NT2/D1 (cell line): ENCODE results near the gene GNA12.

Experiments used
- SUZ12 ChIP-seq: IDR thresholded peaks from 2 replicates; pipeline ENCODE4 v1.6.1; 2011; ENCODE audit not compliant: insufficient read length, insufficient read depth; ENCODE audit errors: extremely low read depth
- YY1 ChIP-seq: IDR thresholded peaks from 2 replicates; pipeline ENCODE4 v1.6.1; 2011; ENCODE audit not compliant: insufficient read length, insufficient read depth
- ZNF274 ChIP-seq: IDR thresholded peaks from 2 replicates; pipeline ENCODE4 v1.6.1; 2011; ENCODE audit warnings: mild to moderate bottlenecking, low read depth, low read length

- TF ChIP-seq ZNF274 = no peak
- TF ChIP-seq SUZ12 = no peak
- TF ChIP-seq YY1 = no peak
Measured at GRCh38 chr7:2886391-2886790, 42.3 kb upstream of the GNA12 start.
